GM18873 (cell line): ENCODE measurements around the gene EPDR1.
"Not testable (repeated sequence)": the region's sequence is repeated elsewhere in the genome, so short reads cannot be mapped to it uniquely, and the experiment has no call there.

Source experiments
- ATAC-seq: cut with Tn5 transposase; IDR thresholded peaks from one replicate; pipeline ENCODE4 v1.9.1; 2021; ENCODE audit warnings: mild to moderate bottlenecking, moderate library complexity, moderate number of reproducible peaks; ENCODE audit not compliant: unreplicated experiment, low FRiP score

The EPDR1 gene

DNA sequence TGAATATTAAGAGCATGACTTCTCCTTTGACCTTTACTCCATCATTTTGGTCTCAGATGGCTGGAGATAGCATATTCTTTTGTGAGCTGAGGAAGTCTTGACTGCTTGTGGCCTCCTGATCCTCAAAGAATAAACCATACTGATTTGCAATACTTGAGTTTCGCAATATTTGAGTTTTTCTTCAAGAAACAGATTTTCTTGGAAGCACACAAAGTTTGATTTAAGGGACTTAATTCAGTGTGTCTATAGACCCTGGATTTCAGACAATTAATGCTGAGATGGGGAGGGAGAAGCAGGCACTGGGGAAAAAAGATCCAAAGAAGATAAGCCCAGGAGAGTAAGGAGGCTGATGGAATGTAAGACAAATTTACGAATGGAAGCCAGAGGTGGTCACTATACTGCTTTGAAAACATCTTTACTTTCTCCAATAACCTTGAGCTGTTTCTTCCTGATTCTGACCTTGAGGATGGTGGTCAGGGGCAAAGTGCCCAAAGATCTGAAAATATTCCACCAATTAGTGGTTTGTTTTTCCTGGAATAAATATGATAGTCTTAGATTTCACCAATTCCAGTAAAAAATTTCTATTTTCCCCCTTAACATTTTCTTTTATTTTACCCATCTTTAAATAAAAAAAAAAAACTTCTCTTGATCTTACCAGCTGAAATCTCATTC is 7.5 kb downstream of the EPDR1 start:
- no peak for ATAC-seq

GRCh38 chr7:37928878-37929277 is 8.4 kb downstream of the EPDR1 start:
- ATAC-seq, result no peak

- ATAC-seq, result no peak
Measured at GRCh38 chr7:37930226-37930948, 9.9 kb downstream of the EPDR1 start.

- ATAC-seq, result no peak
Measured at GRCh38 chr7:37932543-37932942, 12.1 kb downstream of the EPDR1 start.

DNA sequence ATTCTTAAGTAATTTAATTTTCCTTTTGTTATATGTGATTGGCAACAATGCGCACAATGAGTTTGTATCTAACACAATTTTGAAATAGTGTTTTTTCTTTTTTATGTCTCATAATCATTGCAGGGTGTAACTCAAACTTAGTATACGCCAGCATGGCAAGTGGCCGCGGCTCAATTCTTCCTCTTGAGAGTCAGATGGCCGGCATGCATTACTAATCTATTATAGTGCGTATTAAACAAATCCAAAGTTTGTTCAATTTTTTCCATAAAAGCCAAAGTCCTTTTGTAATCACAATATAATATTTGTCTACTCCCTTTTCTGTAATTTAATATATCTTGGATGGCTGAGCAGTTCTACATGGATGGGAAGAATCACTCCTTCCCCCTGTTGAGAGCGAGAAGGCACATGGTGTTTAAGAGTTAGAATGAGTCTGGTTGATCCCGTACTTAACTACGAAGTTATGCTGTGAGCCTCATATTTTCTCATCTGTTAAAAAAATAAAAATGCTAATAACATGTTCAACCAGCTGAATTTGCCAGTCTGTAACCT is 12.7 kb downstream of the EPDR1 start:
- ATAC-seq, result no peak

DNA sequence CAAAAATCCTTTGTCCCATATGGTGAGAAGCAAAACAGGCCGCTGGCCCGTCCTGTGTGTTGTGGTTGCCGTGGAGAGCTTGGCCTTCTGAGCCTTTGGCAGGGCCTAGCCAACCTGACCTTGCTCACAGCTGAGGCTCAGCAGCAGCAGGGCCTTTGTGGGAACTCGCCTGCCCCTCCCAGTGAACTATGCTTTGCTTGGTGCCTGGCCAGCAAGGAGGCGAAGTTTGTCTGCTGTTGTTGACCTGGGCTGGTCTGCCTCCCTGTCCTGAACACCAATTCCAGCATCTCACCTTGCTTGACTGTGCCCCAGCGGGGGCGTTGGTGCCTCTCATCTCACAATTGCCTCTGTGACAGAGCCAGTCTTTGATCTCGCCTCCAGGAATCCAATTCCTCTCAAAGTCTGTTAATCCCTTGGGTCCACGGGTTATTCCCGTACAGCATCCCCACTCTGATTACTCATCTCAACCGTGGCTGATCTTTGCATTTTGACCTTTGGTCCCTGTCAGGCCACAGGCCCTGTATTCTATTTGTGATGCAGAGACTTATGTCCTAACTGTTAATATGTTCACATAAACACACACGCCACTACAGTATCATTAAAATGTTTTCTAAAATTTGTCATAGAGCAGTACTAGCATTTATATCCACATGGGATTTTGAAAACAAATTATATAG is 22.6 kb downstream of the EPDR1 start:
- ATAC-seq, result no peak

DNA sequence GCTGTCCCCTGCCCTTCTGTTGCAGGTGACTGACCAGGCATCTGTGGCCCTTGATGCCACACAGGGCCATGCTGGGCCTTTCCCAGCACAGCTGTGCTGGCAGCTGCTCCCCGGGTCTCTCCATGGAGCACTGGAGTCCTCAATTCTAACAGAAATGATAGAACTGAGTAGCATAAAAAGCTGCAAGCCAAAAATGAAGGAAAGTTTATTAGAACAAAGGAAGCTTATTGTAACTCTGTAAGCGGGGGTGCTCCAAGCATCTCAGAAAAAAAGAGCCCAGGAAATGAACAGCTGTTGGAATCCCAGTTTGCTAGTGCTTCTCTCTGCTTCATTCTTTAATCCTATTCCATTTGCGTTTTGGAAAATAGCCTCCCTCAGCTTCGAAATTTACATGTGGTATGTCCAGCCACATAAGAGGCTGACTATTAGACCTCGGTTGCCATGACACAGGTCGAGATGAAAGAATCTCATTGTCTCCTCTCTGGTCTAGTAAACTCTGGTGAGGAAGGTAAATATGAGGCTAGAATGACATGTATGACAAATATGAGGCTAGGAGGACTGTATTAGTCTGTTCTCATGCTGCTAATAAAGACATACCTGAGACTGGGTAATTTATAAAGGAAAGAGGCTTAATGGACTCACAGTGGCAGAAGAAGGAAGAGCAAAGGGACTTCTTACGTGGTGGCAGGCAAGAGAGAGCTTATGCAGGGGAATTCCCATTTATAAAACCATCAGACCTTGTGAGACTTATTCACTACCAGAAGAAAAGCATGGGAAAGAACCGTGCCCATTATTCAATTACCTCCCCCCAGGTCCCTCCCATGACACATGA is 23.7 kb downstream of the EPDR1 start:
- no peak for ATAC-seq

- no peak for ATAC-seq
Measured at GRCh38 chr7:37944737-37945054, 24.3 kb downstream of the EPDR1 start.

- ATAC-seq, result no peak
Measured at GRCh38 chr7:37945336-37945735, 24.9 kb downstream of the EPDR1 start.

DNA sequence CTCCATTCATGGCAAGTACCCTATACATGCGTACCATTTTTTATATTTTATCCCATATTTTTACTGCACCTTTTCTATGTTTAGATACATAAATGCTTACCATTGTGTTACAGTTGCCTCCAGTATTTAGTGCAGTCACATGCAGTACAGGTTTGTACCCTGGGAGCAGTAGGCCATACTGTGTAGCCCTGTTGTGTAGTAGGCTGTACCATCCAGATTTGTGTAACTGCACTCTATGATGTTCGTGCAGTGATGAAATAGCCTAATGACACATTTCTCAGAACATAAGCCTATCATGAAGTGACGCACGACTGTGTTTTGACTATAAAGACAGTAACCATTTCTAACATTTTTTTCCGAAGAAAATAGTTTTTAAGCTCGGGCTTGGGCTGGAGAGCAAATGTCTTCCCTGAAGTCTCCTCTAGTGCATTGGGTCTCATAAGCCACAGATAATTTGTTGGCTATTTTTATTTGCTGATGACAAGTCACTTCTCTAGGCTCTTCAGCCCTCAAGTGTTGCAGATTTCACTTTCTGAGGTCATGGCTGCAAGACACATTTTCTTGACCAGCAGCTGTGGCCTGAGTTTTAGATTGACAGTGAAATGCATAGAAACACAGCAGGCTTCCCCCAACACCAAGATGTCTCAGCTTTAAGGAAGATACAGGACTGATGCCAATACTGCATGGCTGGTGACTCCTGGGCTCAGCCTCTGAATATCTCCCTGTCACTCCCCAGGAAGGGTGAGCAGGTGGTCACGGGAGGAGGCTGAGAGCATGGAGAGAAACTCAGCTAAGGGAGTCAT is 26.9 kb downstream of the EPDR1 start:
- ATAC-seq, result no peak

GRCh38 chr7:37947941-37948210 is 27.4 kb downstream of the EPDR1 start:
- no peak for ATAC-seq

DNA sequence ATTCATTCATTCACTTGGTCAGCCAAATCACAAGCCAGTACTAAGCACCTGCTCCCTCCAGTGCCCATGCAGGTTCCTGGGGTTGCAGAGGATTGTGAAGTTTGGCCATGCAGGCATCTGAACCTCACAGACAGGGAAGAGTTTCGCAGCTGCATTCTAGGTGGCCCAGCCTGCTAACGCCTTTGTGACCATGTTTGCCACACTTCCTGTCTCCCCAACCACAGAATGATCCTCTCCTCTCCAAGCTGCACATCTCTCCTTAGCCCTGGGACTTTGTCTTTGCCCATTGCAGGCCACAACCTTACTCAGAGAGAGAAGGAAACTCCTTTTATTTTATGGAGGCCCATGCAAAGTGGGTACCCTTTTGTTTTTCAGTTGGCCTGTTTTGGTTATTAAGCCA is 31.8 kb downstream of the EPDR1 start:
- ATAC-seq, result no peak

GRCh38 chr7:37954217-37954616 is 33.8 kb downstream of the EPDR1 start:
- not testable (repeated sequence) for ATAC-seq

- ATAC-seq, result no peak
Measured at GRCh38 chr7:37956791-37957190, 36.4 kb downstream of the EPDR1 start.

GRCh38 chr7:37957221-37957970 is 37.0 kb downstream of the EPDR1 start:
- no peak for ATAC-seq

DNA sequence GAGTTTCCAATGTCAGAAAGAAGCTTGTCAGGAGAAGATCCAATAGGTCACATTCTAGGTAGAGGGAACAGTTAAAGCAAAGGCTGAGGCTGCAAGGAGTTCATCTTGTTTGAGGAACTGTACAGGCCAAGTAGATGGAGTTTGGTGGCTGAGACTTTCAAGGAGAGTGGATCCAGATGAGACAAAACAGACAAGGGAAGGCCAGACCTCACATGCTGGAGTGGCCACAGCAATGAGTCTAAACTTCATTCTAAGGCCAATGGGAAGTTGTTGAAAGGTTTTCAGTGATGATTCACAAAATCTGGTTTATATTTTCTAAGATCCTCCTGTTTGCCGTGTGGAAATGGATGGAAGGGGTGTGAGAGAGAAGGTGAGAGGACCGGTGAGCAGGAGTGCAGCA is 40.0 kb downstream of the EPDR1 start:
- ATAC-seq, result no peak

GRCh38 chr7:37961251-37961650 is 40.8 kb downstream of the EPDR1 start:
- ATAC-seq, result no peak

GRCh38 chr7:37964196-37964595 is 43.8 kb downstream of the EPDR1 start:
- ATAC-seq, result no peak

DNA sequence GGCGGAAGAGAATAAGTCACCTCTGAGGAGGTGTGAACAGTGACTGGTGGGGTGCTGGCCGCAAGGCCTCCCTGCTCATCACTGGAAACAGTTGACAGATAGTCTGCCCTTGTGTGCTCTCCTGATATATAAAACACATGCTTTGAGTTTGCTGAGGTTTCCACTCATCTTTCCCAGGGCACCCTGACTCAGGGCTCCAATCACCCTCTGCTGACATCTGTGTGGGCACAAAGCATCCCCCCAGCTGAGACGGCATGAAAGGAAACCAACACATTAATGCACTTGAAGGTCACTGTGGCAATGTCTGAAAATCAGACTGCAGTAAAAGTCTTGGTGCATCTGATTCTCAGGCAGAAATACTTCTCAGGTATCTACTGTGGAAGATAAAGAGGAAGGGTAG is 49.8 kb downstream of the EPDR1 start:
- no peak for ATAC-seq
